K562 (cell line): ENCODE data around the gene LRMDA. TPM values are rescaled to one million over a fixed set of nuclear protein-coding genes. Genes with fewer than 3 reads are reported as not detected.

Experiments used
- ATAC-seq: fragments of 200-7000 bp; cut with Tn5 transposase; 3 replicates; pipeline ENCODE4 v1.9.1; 2020; ENCODE audit warnings: moderate library complexity
- BruUV-seq: library from RNA; stranded (reverse); fragments of 400-500 nt; replicated peaks from 2 replicates; lab custom pipeline; 2021; lab: Mats Ljungman, UMichigan
- CTCF ChIA-PET: fragments of 300-600 bp; formaldehyde crosslinking; extraction: SDS; loops from one replicate; lab custom pipeline; 2021; ENCODE audit warnings: low intra/inter-chr PET ratio; lab: Yijun Ruan, JAX
- POLR2A ChIA-PET: fragments of 300-600, 350-650 bp; sonication (Branson Sonifier 250); formaldehyde crosslinking; extraction: SDS; loops from one replicate; lab custom pipeline; 2021; ENCODE audit warnings: antibody characterized with exemption, inconsistent platforms; lab: Yijun Ruan, JAX
- DNase-seq, 4 experiments: peaks; one replicate each; pipeline versions ENCODE4 v3.0.0 to v3.0.0-alpha.2; 2011 to 2018; ENCODE audit warnings: low spot score in 3 of 4, mixed read lengths in 3 of 4; ENCODE audit errors: extremely low read depth in 1 of 4
- FAIRE-seq: peaks from 2 replicates; lab custom pipeline; 2011; peaks lifted over from hg19 to GRCh38; lab: Jason Lieb, UNC
- H2AFZ ChIP-seq: 2 replicates; pipeline ENCODE4 v1.6.0; 2011; ENCODE audit warnings: low read depth, low read length, control low read depth, inconsistent platforms
- H3K27ac ChIP-seq: fragments of 200-600 bp; 3 replicates; pipeline ENCODE4 v1.8.0; 2011; ENCODE audit warnings: low read depth, mild to moderate bottlenecking, control low read depth, inconsistent platforms, low read length, moderate library complexity, mixed read lengths; ENCODE audit errors: extremely low read depth
- H3K27me3 ChIP-seq, 2 experiments: fragments of 300-600 bp in 1 of 2; 2 replicates in 1 of 2; 3 replicates in 1 of 2; pipeline versions ENCODE4 v1.6.0 to v1.8.0; 2011; ENCODE audit warnings: inconsistent platforms in 2 of 2, low read length in 2 of 2, mild to moderate bottlenecking in 1 of 2, mixed read lengths in 1 of 2, moderate library complexity in 1 of 2; ENCODE audit not compliant: control insufficient read depth in 2 of 2, insufficient read depth in 2 of 2
- H3K36me3 ChIP-seq: fragments of 300-600 bp; 3 replicates; pipeline ENCODE4 v1.8.0; 2011; ENCODE audit warnings: mild to moderate bottlenecking, low read length, inconsistent platforms; ENCODE audit not compliant: control insufficient read depth, insufficient read depth
- H3K4me1 ChIP-seq, 2 experiments: fragments of 200-600 bp in 1 of 2; replicated peaks in 1 of 2; 2 replicates in 1 of 2; 3 replicates in 1 of 2; pipeline versions ENCODE4 v1.5.1 to v1.8.0; 2011; ENCODE audit warnings: inconsistent platforms in 2 of 2, low read length in 2 of 2, mild to moderate bottlenecking in 1 of 2, mixed read lengths in 1 of 2, moderate library complexity in 1 of 2; ENCODE audit not compliant: control insufficient read depth in 2 of 2, insufficient read depth in 2 of 2
- H3K4me2 ChIP-seq: 2 replicates; pipeline ENCODE4 v1.6.1; 2011; ENCODE audit warnings: low read length, control low read depth, inconsistent platforms, mixed read lengths; ENCODE audit not compliant: insufficient read depth
- H3K4me3 ChIP-seq: fragments of 200-600 bp; sonication (generic), shearing (Covaris generic); 2 replicates; pipeline ENCODE4 v1.5.1; 2016; ENCODE audit warnings: control low read depth, inconsistent platforms
- H3K79me2 ChIP-seq: fragments of 200-600 bp; 3 replicates; pipeline ENCODE4 v1.8.0; 2011; ENCODE audit warnings: low read length, inconsistent platforms; ENCODE audit not compliant: control insufficient read depth, insufficient read depth
- H3K9ac ChIP-seq, 2 experiments: 2 replicates each; pipeline versions ENCODE4 v1.6.0 to v1.6.1; 2011; ENCODE audit warnings: low read depth in 2 of 2, low read length in 2 of 2, control low read depth in 1 of 2, inconsistent platforms in 1 of 2, mild to moderate bottlenecking in 1 of 2, mixed read lengths in 1 of 2; ENCODE audit not compliant: insufficient read depth in 1 of 2
- H3K9me1 ChIP-seq: one replicate; pipeline ENCODE4 v1.6.0; 2011; ENCODE audit warnings: inconsistent platforms, mild to moderate bottlenecking, low read length, moderate library complexity; ENCODE audit not compliant: control insufficient read depth, insufficient read depth
- H3K9me3 ChIP-seq: replicated peaks from 2 replicates; pipeline ENCODE4 v1.5.1; 2011; ENCODE audit warnings: low read depth, low read length, inconsistent platforms; ENCODE audit not compliant: control insufficient read depth, insufficient read depth
- H4K20me1 ChIP-seq: replicated peaks from 2 replicates; pipeline ENCODE4 v1.6.1; 2011; ENCODE audit warnings: low read length, inconsistent platforms, mixed read lengths; ENCODE audit not compliant: control insufficient read depth, insufficient read depth
- CHD2 ChIP-seq: IDR thresholded peaks from 2 replicates; pipeline ENCODE4 v1.6.1; 2011; ENCODE audit warnings: low read depth, low read length
- GTF3C2 ChIP-seq: IDR thresholded peaks from 3 replicates; pipeline ENCODE4 v1.6.1; 2011; ENCODE audit warnings: borderline replicate concordance, mild to moderate bottlenecking, moderate library complexity; ENCODE audit not compliant: insufficient read length; ENCODE audit errors: extremely low read depth
- HMGXB4 ChIP-seq: sonication (generic); formaldehyde crosslinking; IDR thresholded peaks from 2 replicates; pipeline ENCODE4 v1.8.1; 2023; ENCODE audit warnings: mild to moderate bottlenecking, missing genetic modification reagents
- RBM25 ChIP-seq: fragments of 200-400 bp; formaldehyde crosslinking; IDR thresholded peaks from 2 replicates; pipeline ENCODE4 v1.6.1; 2018; ENCODE audit warnings: low read length, low read depth, moderate library complexity; ENCODE audit not compliant: severe bottlenecking
- THRA ChIP-seq: fragments of 450-650 bp; IDR thresholded peaks from 2 replicates; pipeline ENCODE4 v1.6.1; 2017; ENCODE audit warnings: mild to moderate bottlenecking, moderate library complexity
- ZNF212 ChIP-seq: fragments of 450-650 bp; formaldehyde crosslinking; IDR thresholded peaks from 2 replicates; pipeline ENCODE4 v1.4.0; 2020; ENCODE audit warnings: mild to moderate bottlenecking
- WGBS: fragments of 100-300 bp; shearing (Covaris generic); methylation state at CpG from one replicate; pipeline ENCODE4 v1.1.6; 2016; ENCODE audit warnings: low coverage, mixed read lengths; ENCODE audit not compliant: insufficient coverage; ENCODE audit errors: missing lambda C conversion rate; 5-methylcytosine and 5-hydroxymethylcytosine counted together
- in situ Hi-C: fragments of 300-500 bp; cut with MboI; formaldehyde crosslinking; loops from 4 replicates; pipeline ENCODE4 v1.15.0; 2018; ENCODE audit warnings: inconsistent platforms, mixed read lengths
- intact Hi-C: fragments of 100-400 bp; cut with micrococcal nuclease; formaldehyde crosslinking; loops from 2 replicates; pipeline ENCODE4 v1.14.2; 2022
- polyA plus RNA-seq, 8 experiments: library from polyadenylated mRNA; depleted of rRNA in 4 of 8; stranded (reverse) in 5 of 8; unstranded in 3 of 8; fragments of >200 nt; fragmentation: Nextera tagmentation in 2 of 8; fragmentation: Illumina TruSeq in 1 of 8; extraction: Ambion mirVana in 2 of 8; extraction: Trizol in 1 of 8; gene quantifications; 2 replicates each; pipeline versions ENCODE4 v1.2.1 to v1.2.3, GENCODE V29; 2011 to 2014; ENCODE audit warnings: inconsistent platforms in 1 of 8, missing spikeins in 1 of 8
- total RNA-seq, 7 experiments: library from RNA; depleted of rRNA in 6 of 7; stranded (reverse); fragments of >200 nt in 6 of 7; fragmentation: Illumina TruSeq in 2 of 7; extraction: Trizol in 2 of 7; gene quantifications; 2 replicates each; pipeline versions ENCODE4 v1.2.1 to v1.2.3, GENCODE V29; 2011 to 2021; ENCODE audit warnings: low replicate concordance in 1 of 7

LRMDA gene
- total and polyA plus RNA-seq, 9 of the 15 experiments (the other 6 are each of a cell fraction or from before 2014, with no cell fraction given) = 0.25 TPM; not detected in 8

- TF ChIP-seq HMGXB4 = no peak
- no peak for TF ChIP-seq CHD2
- TF ChIP-seq GTF3C2 = no peak
- no peak for TF ChIP-seq ZNF212
Measured at GRCh38 chr10:75598998-75599397, 167.6 kb downstream of the LRMDA start (continued).

- no peak overlapping the region for H3K27ac ChIP-seq
- CTCF ChIA-PET = no interaction called here
- no peaks in the 10 kb centered on the region for H3K9me1 ChIP-seq
- BruUV-seq = no TSS peak
- intact Hi-C loops (no loop called here), in situ Hi-C loops (no loop called here)
- H3K27me3 ChIP-seq = no peaks in the 10 kb centered on the region
- POLR2A ChIA-PET = no interaction called here
- H3K9me3 ChIP-seq = no peaks in the 10 kb centered on the region
- no peak for ATAC-seq
- no peak overlapping the region for H3K4me2 ChIP-seq
- 3% methylated on average over 2 of the region's 2 CpGs for WGBS
- H3K4me1 ChIP-seq = no peaks in the 10 kb centered on the region
- H3K79me2 ChIP-seq = no peaks in the 10 kb centered on the region
- no peak overlapping the region for H3K9ac ChIP-seq
- H3K4me3 ChIP-seq = no peak overlapping the region
- no peak for TF ChIP-seq THRA
- TF ChIP-seq RBM25 = peak; percentile 76
- no peak for FAIRE-seq
- no peaks in the 10 kb centered on the region for H3K36me3 ChIP-seq
- no peaks in the 10 kb centered on the region for H4K20me1 ChIP-seq
- no peak for DNase-seq
- no peak overlapping the region for H2AFZ ChIP-seq
Measured at GRCh38 chr10:75599875-75600648, 168.6 kb downstream of the LRMDA start.
